ENCODE measurements around the gene MAMSTR.

The MAMSTR gene

DNA sequence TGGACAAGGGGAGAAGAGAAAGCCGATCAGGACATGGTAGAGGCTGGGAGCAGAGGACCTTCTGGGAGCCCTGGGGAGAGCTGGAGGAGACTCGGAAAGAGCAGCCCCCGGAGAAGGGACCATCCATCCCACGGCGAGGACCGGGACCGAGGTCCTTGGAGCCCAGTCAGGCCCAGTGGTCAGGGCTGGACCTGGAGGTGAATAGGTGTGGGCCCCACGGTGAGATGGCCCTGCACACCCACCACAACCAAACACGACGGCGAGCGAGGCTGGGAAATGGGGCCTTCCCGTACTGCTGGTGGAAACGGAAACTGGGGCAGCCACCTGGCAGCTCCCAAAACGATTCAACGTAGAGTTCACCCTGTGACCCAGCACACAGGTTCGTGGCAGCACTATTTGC, 43.0 kb downstream of the MAMSTR start:
- peaks cover 11 to 12% of the 10 kb centered on the region in 2 donors for H3K4me1 ChIP-seq (ENCODE audit: control insufficient read depth in 2 of 2, insufficient read depth in 1 of 2, low read depth in 1 of 2, low read length in 2 of 2)
- no peak overlapping the region for H3K4ac ChIP-seq (ENCODE audit: low read length)
- H3K14ac ChIP-seq (ENCODE audit: low read length), result no peak overlapping the region
- H3K18ac ChIP-seq (ENCODE audit: low read length), result peak overlapping the region; percentile 62
- no peaks in the 10 kb centered on the region for H3K36me3 ChIP-seq (replicated peaks in 1 of 2; ENCODE audit: control insufficient read depth in 2 of 2, insufficient read depth in 2 of 2, low read length in 2 of 2)
- H3K9ac ChIP-seq (ENCODE audit: low read depth, low read length, poor library complexity), result no peak overlapping the region
- no peak for DNase-seq (ENCODE audit: low spot score)
- H3K79me1 ChIP-seq (ENCODE audit: low read depth, low read length), result no peaks in the 10 kb centered on the region
- no peak overlapping the region for H3K23ac ChIP-seq (ENCODE audit: low read depth, low read length, poor library complexity)
- H3K4me2 ChIP-seq (ENCODE audit: insufficient read depth, low read length, poor library complexity, severe bottlenecking), result no peak overlapping the region
- no peak overlapping the region for H3K4me3 ChIP-seq (ENCODE audit: low read length in 2 of 2)
- H2BK5ac ChIP-seq (ENCODE audit: low read length), result no peak overlapping the region
- WGBS, 2 donors (ENCODE audit: extremely low coverage in 2 of 2, insufficient read length in 2 of 2, insufficient replicate concordance in 1 of 2), result no CpG with 5 or more reads among the region's 17 CpGs
- H4K8ac ChIP-seq (ENCODE audit: low read depth, low read length), result no peak overlapping the region
- no peaks in the 10 kb centered on the region for H3K9me3 ChIP-seq (replicated peaks in 1 of 2; ENCODE audit: control insufficient read depth in 2 of 2, insufficient read depth in 1 of 2, low read depth in 1 of 2, low read length in 2 of 2)
- H2AK5ac ChIP-seq (ENCODE audit: low read depth, low read length), result peak overlapping the region; percentile 77
- peak overlapping the region; percentile 68 for H2BK12ac ChIP-seq (ENCODE audit: low read length)
- peaks cover 0 to 15% (median 6%) of the 10 kb centered on the region in 3 experiments for H3K27me3 ChIP-seq (ENCODE audit: control insufficient read depth in 3 of 3, insufficient read depth in 3 of 3, low read depth in 1 of 3, low read length in 3 of 3)
- H4K91ac ChIP-seq (ENCODE audit: low read depth, low read length, poor library complexity), result no peak overlapping the region
- H3K27ac ChIP-seq (replicated peaks; ENCODE audit: low read length), result no peak overlapping the region
- H2AFZ ChIP-seq (ENCODE audit: low read length), result no peak overlapping the region
- no peak overlapping the region for H2BK15ac ChIP-seq (ENCODE audit: low read length)
- no peak overlapping the region for H2BK120ac ChIP-seq (ENCODE audit: low read depth, low read length)

DNA sequence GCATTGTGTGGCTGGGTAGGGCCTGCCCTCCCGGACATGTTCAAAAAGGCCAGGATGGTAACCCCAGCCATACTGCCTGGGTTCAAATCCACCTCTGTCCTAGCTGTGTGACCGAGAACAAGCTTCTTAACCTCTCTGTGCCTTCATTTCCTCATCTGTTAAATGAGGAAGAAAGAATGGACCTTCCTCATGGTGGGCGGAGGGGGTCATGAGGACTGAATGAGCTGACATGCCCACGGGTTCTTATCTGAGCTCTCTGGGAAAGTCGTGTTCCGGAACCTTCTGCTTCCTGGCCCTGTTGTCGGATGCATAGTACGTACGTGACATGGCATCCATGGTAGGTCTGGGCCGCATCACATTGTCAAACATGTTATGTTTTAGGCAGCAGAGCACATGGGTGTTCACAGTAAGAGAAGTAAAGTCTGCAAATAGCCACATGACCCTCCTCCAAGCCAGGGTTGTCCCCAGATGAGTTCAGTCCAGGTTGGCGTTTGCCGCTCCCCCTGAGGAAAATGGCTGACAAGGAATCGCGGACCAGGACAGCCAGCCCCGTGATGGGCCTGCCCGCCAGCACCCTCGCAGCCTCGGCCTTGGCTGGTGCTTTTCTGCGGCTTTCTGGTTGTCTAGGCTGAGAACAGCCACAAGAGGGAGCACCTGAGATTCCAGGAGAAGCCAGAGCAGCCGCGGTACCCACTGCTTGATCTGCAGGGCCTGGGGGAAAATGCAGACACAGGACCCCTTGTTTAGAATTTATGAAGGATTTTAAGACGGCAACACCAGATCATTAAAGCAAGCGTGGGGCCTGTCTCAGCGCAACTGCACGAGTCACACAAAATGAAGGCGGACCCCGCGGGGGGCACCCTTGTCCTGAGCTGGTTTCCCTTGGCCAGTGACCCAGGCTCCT, 44.4 kb downstream of the MAMSTR start:
- no peak overlapping the region for H2BK5ac ChIP-seq (ENCODE audit: low read length)
- peak overlapping the region; percentile 57 for H4K8ac ChIP-seq (ENCODE audit: low read depth, low read length)
- no peak overlapping the region for H3K4me3 ChIP-seq (ENCODE audit: low read length in 2 of 2)
- peak overlapping the region; percentile 84 for H2AFZ ChIP-seq (ENCODE audit: low read length)
- peaks cover 12 to 13% of the 10 kb centered on the region in 2 donors for H3K4me1 ChIP-seq (ENCODE audit: control insufficient read depth in 2 of 2, insufficient read depth in 1 of 2, low read depth in 1 of 2, low read length in 2 of 2)
- no peak overlapping the region for H2BK12ac ChIP-seq (ENCODE audit: low read length)
- H3K23ac ChIP-seq (ENCODE audit: low read depth, low read length, poor library complexity), result no peak overlapping the region
- no peak overlapping the region for H3K9ac ChIP-seq (ENCODE audit: low read depth, low read length, poor library complexity)
- H3K14ac ChIP-seq (ENCODE audit: low read length), result no peak overlapping the region
- H3K79me1 ChIP-seq (ENCODE audit: low read depth, low read length), result no peaks in the 10 kb centered on the region
- H3K4ac ChIP-seq (ENCODE audit: low read length), result no peak overlapping the region
- no peak overlapping the region for H2BK120ac ChIP-seq (ENCODE audit: low read depth, low read length)
- H3K9me3 ChIP-seq (replicated peaks in 1 of 2; ENCODE audit: control insufficient read depth in 2 of 2, insufficient read depth in 1 of 2, low read depth in 1 of 2, low read length in 2 of 2), result no peaks in the 10 kb centered on the region
- no CpG with 5 or more reads among the region's 28 CpGs for WGBS, 2 donors (ENCODE audit: extremely low coverage in 2 of 2, insufficient read length in 2 of 2, insufficient replicate concordance in 1 of 2)
- DNase-seq (ENCODE audit: low spot score), result peak; percentile 82
- peak overlapping the region; percentile 6 for H3K18ac ChIP-seq (ENCODE audit: low read length)
- peaks cover 0 to 15% (median 6%) of the 10 kb centered on the region in 3 experiments for H3K27me3 ChIP-seq (ENCODE audit: control insufficient read depth in 3 of 3, insufficient read depth in 3 of 3, low read depth in 1 of 3, low read length in 3 of 3)
- H4K91ac ChIP-seq (ENCODE audit: low read depth, low read length, poor library complexity), result no peak overlapping the region
- H3K4me2 ChIP-seq (ENCODE audit: insufficient read depth, low read length, poor library complexity, severe bottlenecking), result no peak overlapping the region
- no peaks in the 10 kb centered on the region for H3K36me3 ChIP-seq (replicated peaks in 1 of 2; ENCODE audit: control insufficient read depth in 2 of 2, insufficient read depth in 2 of 2, low read length in 2 of 2)
- H2BK15ac ChIP-seq (ENCODE audit: low read length), result no peak overlapping the region
- no peak overlapping the region for H3K27ac ChIP-seq (replicated peaks; ENCODE audit: low read length)
- H2AK5ac ChIP-seq (ENCODE audit: low read depth, low read length), result peak overlapping the region; percentile 12

DNA sequence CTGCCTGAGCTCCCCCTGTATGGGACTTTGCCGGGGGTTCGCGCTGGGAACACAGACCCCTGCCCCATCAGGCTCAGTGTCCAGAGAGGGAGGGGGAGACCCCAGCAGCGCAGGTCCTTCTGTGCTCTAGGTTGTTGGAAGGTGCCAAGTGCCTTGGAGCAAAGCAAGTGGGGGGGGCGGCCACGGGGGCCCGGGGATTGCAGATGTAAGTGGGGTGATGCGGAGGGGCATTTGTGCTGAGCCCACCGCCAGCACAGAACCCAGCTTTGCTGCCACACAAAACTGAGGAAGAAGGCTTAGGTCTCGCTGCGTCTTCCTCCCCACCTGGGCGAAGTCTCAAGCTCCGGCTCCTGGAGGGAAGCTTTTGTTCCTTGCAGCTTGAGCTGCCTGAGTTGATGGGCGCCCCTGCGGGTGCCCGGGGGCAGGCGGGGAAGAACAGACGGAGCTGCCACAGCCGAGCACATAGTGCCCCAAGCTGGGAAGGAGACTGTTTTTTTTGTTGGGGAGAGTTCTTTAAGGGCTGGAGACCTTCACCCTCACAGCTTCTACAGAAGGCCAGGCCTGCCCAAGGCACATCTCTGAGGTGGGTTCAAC, 45.2 kb downstream of the MAMSTR start:
- Histone ChIP-seq H2BK12ac (ENCODE audit: low read length) (no peak overlapping the region), H2BK5ac (ENCODE audit: low read length) (peak overlapping the region; percentile 43), H3K4me3 (ENCODE audit: low read length in 2 of 2) (no peak overlapping the region), H2AK5ac (ENCODE audit: low read depth, low read length) (peak overlapping the region; percentile 71), H3K4ac (ENCODE audit: low read length) (no peak overlapping the region), H3K9ac (ENCODE audit: low read depth, low read length, poor library complexity) (no peak overlapping the region), H3K4me1 (ENCODE audit: control insufficient read depth in 2 of 2, insufficient read depth in 1 of 2, low read depth in 1 of 2, low read length in 2 of 2) (peaks cover 12 to 13% of the 10 kb centered on the region in 2 donors), H3K18ac (ENCODE audit: low read length) (peak overlapping the region; percentile 73), H3K4me2 (ENCODE audit: insufficient read depth, low read length, poor library complexity, severe bottlenecking) (no peak overlapping the region), H4K91ac (ENCODE audit: low read depth, low read length, poor library complexity) (no peak overlapping the region), H2AFZ (ENCODE audit: low read length) (no peak overlapping the region), H3K23ac (ENCODE audit: low read depth, low read length, poor library complexity) (no peak overlapping the region), H3K36me3 (replicated peaks in 1 of 2; ENCODE audit: control insufficient read depth in 2 of 2, insufficient read depth in 2 of 2, low read length in 2 of 2) (no peaks in the 10 kb centered on the region), H2BK15ac (ENCODE audit: low read length) (peak overlapping the region; percentile 40), H2BK120ac (ENCODE audit: low read depth, low read length) (no peak overlapping the region), H4K8ac (ENCODE audit: low read depth, low read length) (peak overlapping the region; percentile 29), H3K14ac (ENCODE audit: low read length) (no peak overlapping the region), H3K9me3 (replicated peaks in 1 of 2; ENCODE audit: control insufficient read depth in 2 of 2, insufficient read depth in 1 of 2, low read depth in 1 of 2, low read length in 2 of 2) (peaks cover 0 to 2% of the 10 kb centered on the region in 2 donors), H3K79me1 (ENCODE audit: low read depth, low read length) (peaks cover 1% of the 10 kb centered on the region), H3K27ac (replicated peaks; ENCODE audit: low read length) (no peak overlapping the region), H3K27me3 (ENCODE audit: control insufficient read depth in 3 of 3, insufficient read depth in 3 of 3, low read depth in 1 of 3, low read length in 3 of 3) (peaks cover 0 to 15% (median 6%) of the 10 kb centered on the region in 3 experiments)
- no peak for DNase-seq (ENCODE audit: low spot score)
- WGBS, 2 donors (ENCODE audit: extremely low coverage in 2 of 2, insufficient read length in 2 of 2, insufficient replicate concordance in 1 of 2), result no CpG with 5 or more reads among the region's 19 CpGs
